GM21390 (cell line): Measurements from ENCODE around the gene CLASP2.
"Not testable (repeated sequence)": the region's sequence is repeated elsewhere in the genome, so short reads cannot be mapped to it uniquely, and the experiment has no call there.

ENCODE experiments used
- ATAC-seq: cut with Tn5 transposase; IDR thresholded peaks from one replicate; pipeline ENCODE4 v1.9.1; 2021; ENCODE audit not compliant: unreplicated experiment

CLASP2 gene

GRCh38 chr3:33717866-33718594 lies at the start of gene CLASP2:
CLASP2 (minus strand) TSS chr3:33718254; CDS start chr3:33718002, 252 bp downstream.
- peak; percentile 94 for ATAC-seq

GRCh38 chr3:33758864-33759263 lies 40.8 kb upstream of the CLASP2 start:
- no peak for ATAC-seq

- no peak for ATAC-seq
Observed at GRCh38 chr3:33758281-33758680, 40.2 kb upstream of the CLASP2 start.

GRCh38 chr3:33754391-33754790 lies 36.3 kb upstream of the CLASP2 start:
- not testable (repeated sequence) for ATAC-seq

GRCh38 chr3:33751336-33751735 lies 33.3 kb upstream of the CLASP2 start:
- ATAC-seq, result no peak

GRCh38 chr3:33750211-33750548 lies 32.1 kb upstream of the CLASP2 start:
- ATAC-seq, result no peak

- ATAC-seq, result no peak
Observed at GRCh38 chr3:33749546-33750210, 31.6 kb upstream of the CLASP2 start.

GRCh38 chr3:33746416-33747116 lies 28.5 kb upstream of the CLASP2 start:
- no peak for ATAC-seq

- ATAC-seq, result no peak
Observed at GRCh38 chr3:33737146-33737545, 19.1 kb upstream of the CLASP2 start.

GRCh38 chr3:33732394-33732793 lies 14.3 kb upstream of the CLASP2 start:
- no peak for ATAC-seq

GRCh38 chr3:33729993-33730392 lies 11.9 kb upstream of the CLASP2 start:
- no peak for ATAC-seq

- no peak for ATAC-seq
Observed at GRCh38 chr3:33724256-33724655, 6.2 kb upstream of the CLASP2 start.

- no peak for ATAC-seq
Observed at GRCh38 chr3:33722626-33723370, 4.7 kb upstream of the CLASP2 start.

GRCh38 chr3:33722191-33722590 lies 4.1 kb upstream of the CLASP2 start:
- no peak for ATAC-seq

- ATAC-seq, result no peak
Observed at GRCh38 chr3:33718595-33718907, 497 bp upstream of the CLASP2 start.

GRCh38 chr3:33717616-33717865 lies 513 bp downstream of the CLASP2 start:
- peak; percentile 65 for ATAC-seq

GRCh38 chr3:33716227-33716626 lies 1.8 kb downstream of the CLASP2 start:
- ATAC-seq, result no peak

GRCh38 chr3:33711100-33711499 lies 7.0 kb downstream of the CLASP2 start:
- ATAC-seq, result no peak

GRCh38 chr3:33706056-33706455 lies 12.0 kb downstream of the CLASP2 start:
- ATAC-seq, result no peak

GRCh38 chr3:33704891-33705290 lies 13.2 kb downstream of the CLASP2 start:
- ATAC-seq, result no peak

GRCh38 chr3:33699275-33699674 lies 18.8 kb downstream of the CLASP2 start:
- ATAC-seq, result no peak

- ATAC-seq, result no peak
Observed at GRCh38 chr3:33694944-33695343, 23.1 kb downstream of the CLASP2 start.
